A673 (cell line): Measurements from ENCODE around the gene RABGAP1L. TPM values are rescaled to one million over a fixed set of nuclear protein-coding genes. Genes with fewer than 3 reads are reported as not detected.
A peak's percentile ranks its signal among the peaks of the same experiment; 100 is the strongest.

Experiments used
- BruUV-seq: library from RNA; stranded (reverse); fragments of 400-500 nt; replicated peaks from 2 replicates; lab custom pipeline; 2021; lab: Mats Ljungman, UMichigan
- CTCF ChIA-PET: fragments of 300-600 bp; sonication (Branson Sonifier 250); formaldehyde crosslinking; loops from one replicate; lab custom pipeline; 2022; ENCODE audit warnings: antibody characterized with exemption; lab: Charles Lee
- POLR2A ChIA-PET: fragments of 300-600 bp; sonication (Branson Sonifier 250); formaldehyde crosslinking; loops from one replicate; lab custom pipeline; 2022; ENCODE audit warnings: antibody characterized with exemption; ENCODE audit not compliant: low non-redundant PET; lab: Charles Lee
- DNase-seq: peaks from one replicate; pipeline ENCODE4 v3.0.0-alpha.2; 2015; ENCODE audit warnings: low spot score
- H3K27ac ChIP-seq: fragments of 200-600 bp; sonication (generic); 2 replicates; pipeline ENCODE4 v1.5.1; 2016; ENCODE audit warnings: mixed run types, low read depth, mild to moderate bottlenecking, mixed read lengths, antibody characterized with exemption, low read length; ENCODE audit not compliant: poor library complexity, severe bottlenecking
- H3K27me3 ChIP-seq: fragments of 200-600 bp; sonication (generic); replicated peaks from 2 replicates; pipeline ENCODE4 v1.6.1; 2017; ENCODE audit warnings: mixed run types, low read depth, mild to moderate bottlenecking, mixed read lengths, antibody characterized with exemption, low read length; ENCODE audit not compliant: insufficient read depth, poor library complexity
- H3K36me3 ChIP-seq: fragments of 200-600 bp; sonication (generic); 2 replicates; pipeline ENCODE4 v1.6.1; 2016; ENCODE audit warnings: mixed run types, mild to moderate bottlenecking, mixed read lengths, antibody characterized with exemption, low read length; ENCODE audit not compliant: insufficient read depth, poor library complexity, severe bottlenecking
- H3K4me1 ChIP-seq: fragments of 200-600 bp; sonication (generic); 2 replicates; pipeline ENCODE4 v1.6.1; 2017; ENCODE audit warnings: mixed run types, mild to moderate bottlenecking, mixed read lengths, antibody characterized with exemption, low read length; ENCODE audit not compliant: insufficient read depth, poor library complexity, severe bottlenecking
- H3K4me3 ChIP-seq: fragments of 200-600 bp; sonication (generic); 2 replicates; pipeline ENCODE4 v1.5.1; 2016; ENCODE audit warnings: low read depth, mixed run types, mild to moderate bottlenecking, mixed read lengths, low read length; ENCODE audit not compliant: poor library complexity, severe bottlenecking
- H3K9me3 ChIP-seq: fragments of 200-600 bp; sonication (generic); 2 replicates; pipeline ENCODE4 v1.6.1; 2016; ENCODE audit warnings: mixed run types, low read depth, mild to moderate bottlenecking, mixed read lengths, antibody characterized with exemption, low read length; ENCODE audit not compliant: poor library complexity, severe bottlenecking
- CTCF ChIP-seq: fragments of 300-800, 200-600 bp; sonication (generic); conservative IDR thresholded peaks from 2 replicates; pipeline ENCODE4 v1.5.1; 2017; ENCODE audit warnings: low read depth, mild to moderate bottlenecking, antibody characterized with exemption, low read length, moderate library complexity, mixed read lengths
- EZH2 ChIP-seq: fragments of 200-600 bp; sonication (generic); IDR thresholded peaks from 2 replicates; pipeline ENCODE4 v1.6.1; 2017; ENCODE audit warnings: borderline replicate concordance, low read depth, mild to moderate bottlenecking, mixed read lengths, antibody characterized with exemption, low read length; ENCODE audit not compliant: poor library complexity, severe bottlenecking
- intact Hi-C: fragments of 100-400 bp; cut with micrococcal nuclease; formaldehyde crosslinking; loops from one replicate; pipeline ENCODE4 v1.10.0; 2022; ENCODE audit not compliant: unreplicated experiment
- total RNA-seq: library from RNA; stranded (reverse); gene quantifications from 2 replicates; pipeline ENCODE4 v1.2.3, GENCODE V29; 2021

The RABGAP1L gene
- total RNA-seq, 1 experiment from 2014 or later, result 19.3 TPM

- CTCF ChIA-PET, result no interaction called here
- Histone ChIP-seq H3K27ac (peak overlapping the region; percentile 100), H3K9me3 (no peaks in the 10 kb centered on the region), H3K36me3 (peaks cover 10% of the 10 kb centered on the region), H3K4me1 (peaks cover 10% of the 10 kb centered on the region), H3K4me3 (peak overlapping the region; percentile 92), H3K27me3 (no peaks in the 10 kb centered on the region)
- intact Hi-C loops, result no loop called here
- DNase-seq, result no peak
- TF ChIP-seq CTCF (no peak), EZH2 (no peak)
- TSS peak; percentile 41 for BruUV-seq
- POLR2A ChIA-PET, result no interaction called here
Measured at GRCh38 chr1:175000697-175001187, 841.4 kb downstream of the RABGAP1L start.

GRCh38 chr1:175002910-175003517, 843.7 kb downstream of the RABGAP1L start:
- intact Hi-C loops, result no loop called here
- BruUV-seq, result no TSS peak
- Histone ChIP-seq H3K27ac (peak overlapping the region; percentile 4), H3K4me3 (no peak overlapping the region), H3K36me3 (peaks cover 32% of the 10 kb centered on the region), H3K27me3 (no peaks in the 10 kb centered on the region), H3K9me3 (no peaks in the 10 kb centered on the region), H3K4me1 (peaks cover 10% of the 10 kb centered on the region)
- DNase-seq, result no peak
- ChIA-PET CTCF (no interaction called here), POLR2A (no interaction called here)
- TF ChIP-seq CTCF (no peak), EZH2 (no peak)

DNA sequence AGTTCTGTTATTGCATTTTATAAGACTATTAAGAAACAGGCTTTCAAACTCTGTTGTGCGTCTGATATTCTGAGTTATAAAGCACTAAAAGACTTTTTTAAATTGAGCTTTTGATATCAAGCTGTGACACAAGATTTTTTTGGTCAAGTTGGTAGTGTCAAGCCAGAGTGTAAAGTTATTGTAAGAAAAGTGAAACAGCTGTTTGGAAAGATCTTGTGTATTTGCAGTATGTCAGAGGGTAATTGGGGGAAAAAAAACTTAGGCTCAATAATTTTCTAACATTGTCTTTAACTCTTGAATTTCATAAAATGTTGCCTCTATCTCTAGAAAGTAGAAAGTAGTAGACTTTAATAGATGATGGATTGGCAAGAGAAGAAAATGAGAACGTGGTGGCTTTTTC, 844.2 kb downstream of the RABGAP1L start:
- Histone ChIP-seq H3K27me3 (no peaks in the 10 kb centered on the region), H3K27ac (peak overlapping the region; percentile 4), H3K36me3 (peaks cover 38% of the 10 kb centered on the region), H3K9me3 (no peaks in the 10 kb centered on the region), H3K4me3 (no peak overlapping the region), H3K4me1 (peaks cover 8% of the 10 kb centered on the region)
- no TSS peak for BruUV-seq
- TF ChIP-seq CTCF (no peak), EZH2 (no peak)
- intact Hi-C loops, result no loop called here
- no peak for DNase-seq
- CTCF ChIA-PET, result no interaction called here
- POLR2A ChIA-PET, result no interaction called here
